HG02798 (cell line): ENCODE data around the gene HKDC1.
"Not testable (repeated sequence)": the region's sequence is repeated elsewhere in the genome, so short reads cannot be mapped to it uniquely, and the experiment has no call there.

Experiments
- ATAC-seq: cut with Tn5 transposase; IDR thresholded peaks from one replicate; pipeline ENCODE4 v1.9.1; 2021; ENCODE audit warnings: mild to moderate bottlenecking; ENCODE audit not compliant: unreplicated experiment, poor library complexity

The HKDC1 gene

GRCh38 chr10:69240455-69240854 lies 20.3 kb downstream of the HKDC1 start:
- ATAC-seq, result no peak

GRCh38 chr10:69241575-69241974 lies 21.4 kb downstream of the HKDC1 start:
- no peak for ATAC-seq

- ATAC-seq, result no peak
These were observed 22.1 kb downstream of the HKDC1 start for GRCh38 chr10:69242040-69242851.

GRCh38 chr10:69242852-69243212 lies 22.7 kb downstream of the HKDC1 start:
- no peak for ATAC-seq

DNA sequence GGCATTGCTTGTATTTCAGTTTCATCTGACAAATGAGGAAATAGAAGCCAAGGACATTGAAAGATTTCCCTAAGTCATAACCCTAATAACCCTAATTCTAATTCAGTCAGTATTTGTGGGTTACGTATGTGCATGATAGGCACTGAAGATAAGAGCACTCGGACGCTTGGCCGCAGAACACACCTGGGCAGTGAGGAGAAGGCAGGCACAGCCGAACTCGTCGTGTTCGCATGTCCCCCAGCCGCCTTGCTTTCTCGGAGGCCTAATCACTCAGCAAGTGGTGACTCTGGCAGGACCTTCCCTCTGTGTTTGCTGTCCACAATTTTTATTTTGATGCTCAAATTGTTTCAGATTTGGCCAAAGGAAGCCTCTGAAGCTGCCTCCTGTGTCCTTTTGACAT lies 23.7 kb downstream of the HKDC1 start:
- ATAC-seq, result no peak

DNA sequence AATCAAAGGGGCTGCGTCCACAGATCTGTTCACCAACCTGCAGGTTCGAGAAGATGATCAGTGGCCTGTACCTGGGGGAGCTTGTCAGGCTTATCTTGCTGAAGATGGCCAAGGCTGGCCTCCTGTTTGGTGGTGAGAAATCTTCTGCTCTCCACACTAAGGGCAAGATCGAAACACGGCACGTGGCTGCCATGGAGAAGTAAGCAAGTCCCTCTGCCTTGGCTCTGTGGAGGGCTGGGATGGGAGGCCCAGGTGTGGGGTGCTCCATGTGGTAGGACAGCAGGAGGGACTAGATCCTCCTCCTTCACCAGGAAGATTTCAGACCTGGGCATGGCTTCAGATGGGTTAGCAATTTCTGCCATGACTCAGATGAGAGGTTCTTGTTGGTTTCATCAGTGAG lies 25.9 kb downstream of the HKDC1 start:
- no peak for ATAC-seq

- no peak for ATAC-seq
These were observed 26.6 kb downstream of the HKDC1 start for GRCh38 chr10:69246581-69247312.

- ATAC-seq, result no peak
These were observed 27.2 kb downstream of the HKDC1 start for GRCh38 chr10:69247313-69247710.

GRCh38 chr10:69248117-69248730 lies 28.1 kb downstream of the HKDC1 start:
- ATAC-seq, result no peak

GRCh38 chr10:69250041-69250440 lies 29.9 kb downstream of the HKDC1 start:
- ATAC-seq, result no peak

DNA sequence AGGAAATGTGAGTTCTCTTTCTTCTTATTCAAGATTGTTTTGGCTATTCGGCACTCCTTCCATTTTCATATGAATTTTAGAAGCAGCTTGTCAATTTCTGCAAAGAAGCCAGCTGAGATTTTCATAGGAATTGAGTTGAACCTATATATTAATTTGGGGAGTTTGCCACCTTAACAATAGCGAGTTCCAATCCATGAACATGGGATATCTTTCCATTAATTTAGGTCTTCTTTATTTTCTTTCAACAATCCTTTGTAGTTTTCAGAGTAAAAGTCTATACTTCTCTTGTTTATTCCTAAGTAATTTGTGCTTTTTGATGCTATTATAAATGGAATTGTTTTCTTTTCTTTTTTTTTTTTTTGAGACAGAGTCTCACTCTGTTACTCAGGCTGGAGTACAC lies 31.3 kb downstream of the HKDC1 start:
- not testable (repeated sequence) for ATAC-seq

DNA sequence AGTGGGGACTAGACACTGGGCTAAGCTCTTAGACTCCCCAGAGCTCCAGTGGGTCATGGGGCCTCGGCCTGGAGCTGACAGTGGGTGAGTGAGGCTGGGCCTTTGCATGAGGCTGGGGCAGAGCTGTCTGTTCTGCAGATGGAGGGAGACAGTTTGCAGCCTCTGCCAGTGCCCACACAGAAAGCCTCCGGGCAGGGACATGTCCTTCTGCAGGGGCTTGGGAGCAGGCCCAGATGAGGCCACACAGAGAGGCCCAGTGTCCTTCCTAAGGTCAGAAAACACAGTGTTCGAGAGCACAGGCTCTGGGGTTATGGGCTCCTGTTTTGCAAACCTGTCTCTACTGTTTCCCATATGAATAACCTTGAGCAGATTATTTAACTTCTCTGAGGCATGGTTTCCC lies 33.0 kb downstream of the HKDC1 start:
- no peak for ATAC-seq

GRCh38 chr10:69254877-69255276 lies 34.7 kb downstream of the HKDC1 start:
- ATAC-seq, result no peak

DNA sequence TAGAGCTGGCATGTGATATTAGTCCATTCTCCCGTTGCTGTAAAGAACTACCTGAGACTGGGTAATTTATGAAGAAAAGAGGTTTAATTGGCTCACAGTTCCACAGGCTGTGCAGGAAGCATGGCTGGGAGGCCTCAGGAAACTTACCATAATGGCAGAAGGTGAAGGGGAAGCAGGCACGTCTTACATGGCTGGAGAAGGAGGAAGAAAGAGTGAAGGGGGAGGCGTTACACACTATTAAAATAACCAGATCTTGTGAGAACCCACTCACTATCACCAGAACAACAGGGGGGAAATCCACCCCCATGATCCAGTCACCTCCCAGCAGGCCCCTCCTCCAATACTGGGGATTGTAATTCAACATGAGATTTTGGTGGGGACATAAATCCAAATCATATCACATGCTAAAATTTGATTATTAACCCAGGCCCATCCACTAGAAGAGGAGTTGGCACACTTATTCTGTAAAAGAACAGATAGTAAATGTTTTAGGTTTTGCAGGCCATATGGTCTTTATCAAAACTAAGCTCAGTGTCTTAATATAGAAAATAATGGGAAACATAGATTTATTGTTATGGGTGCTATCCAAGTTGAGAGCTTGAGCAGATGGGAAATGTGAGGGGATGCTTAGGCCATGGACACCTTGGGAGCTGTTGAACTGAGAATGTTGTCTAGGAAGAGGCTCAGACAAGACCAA lies 39.6 kb downstream of the HKDC1 start:
- no peak for ATAC-seq

DNA sequence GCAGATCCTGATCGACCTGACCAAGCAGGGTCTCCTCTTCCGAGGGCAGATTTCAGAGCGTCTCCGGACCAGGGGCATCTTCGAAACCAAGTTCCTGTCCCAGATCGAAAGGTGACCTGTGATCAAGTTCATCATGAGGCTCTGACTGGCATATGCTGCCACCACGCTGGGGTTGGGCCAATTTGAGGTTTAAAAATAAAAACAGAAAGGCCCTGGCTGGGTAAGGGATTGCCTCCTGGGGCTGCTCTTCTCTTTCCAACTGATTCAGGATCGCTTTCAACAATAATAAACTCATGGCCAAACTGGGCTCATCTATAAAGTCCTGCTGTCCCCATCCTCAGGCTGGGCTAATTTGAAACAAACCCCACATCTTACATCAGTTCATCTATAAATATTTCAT lies 41.1 kb downstream of the HKDC1 start:
- no peak for ATAC-seq

DNA sequence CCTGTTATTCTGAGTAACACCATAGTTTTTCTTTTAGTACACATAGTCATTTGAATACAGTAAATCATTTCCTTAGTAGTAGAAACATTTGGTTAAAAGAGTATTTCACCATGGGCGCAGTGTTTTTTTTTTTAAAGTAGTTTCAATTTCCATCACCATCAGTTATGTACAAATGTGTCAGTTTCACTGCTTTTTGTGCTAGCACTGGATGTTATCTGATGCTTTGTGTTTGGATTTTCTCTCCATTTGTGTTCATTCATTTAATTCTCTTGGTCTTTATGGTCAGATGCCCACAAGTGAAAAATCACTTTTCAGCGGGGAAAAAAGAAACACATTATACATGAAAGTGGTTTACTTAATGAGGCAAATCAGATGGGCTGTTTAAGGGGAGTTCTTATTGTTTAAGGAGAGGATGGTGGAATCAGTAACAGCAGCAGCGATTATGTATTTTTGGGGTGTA lies 42.2 kb downstream of the HKDC1 start:
- ATAC-seq, result no peak

- no peak for ATAC-seq
These were observed 45.4 kb downstream of the HKDC1 start for GRCh38 chr10:69265521-69265920.

DNA sequence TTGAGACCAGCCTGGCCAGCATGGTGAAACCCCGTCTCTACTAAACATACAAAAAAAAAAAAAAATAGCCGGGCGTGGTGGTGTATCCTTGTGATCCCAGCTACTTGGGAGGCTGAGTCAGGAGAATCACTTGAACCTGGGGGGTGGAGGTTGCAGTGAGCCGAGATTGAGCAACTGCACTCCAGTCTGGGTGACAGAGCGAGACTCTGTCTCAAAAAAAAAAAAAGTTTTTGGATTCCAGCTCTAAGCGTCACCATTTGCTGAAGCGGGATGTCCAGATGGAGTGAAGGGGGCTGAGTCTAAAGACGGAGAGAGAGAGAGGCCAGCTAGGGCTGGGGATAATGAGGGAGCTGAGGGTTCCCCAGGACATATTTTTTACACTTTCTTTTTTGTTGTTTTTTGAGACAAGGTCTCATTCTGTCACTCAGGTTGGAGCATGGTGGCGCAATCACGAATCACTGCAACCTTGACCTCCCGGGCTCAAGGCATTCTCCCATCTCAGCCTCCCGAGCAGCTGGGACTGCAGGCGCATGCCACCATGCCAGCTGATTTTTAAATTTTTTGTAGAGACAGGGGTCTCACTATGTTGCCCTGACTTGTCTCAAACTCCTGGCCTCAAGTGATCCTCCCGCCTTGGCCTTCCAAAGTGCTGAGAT lies 48.8 kb downstream of the HKDC1 start:
- no peak for ATAC-seq

- no peak for ATAC-seq
These were observed 49.6 kb downstream of the HKDC1 start for GRCh38 chr10:69269761-69270160.

GRCh38 chr10:69270990-69271389 lies 50.9 kb downstream of the HKDC1 start:
- no peak for ATAC-seq
